Stimulated activated CD4-positive, alpha-beta T cell treated with anti-CD3 and anti-CD28 coated beads, Interleukin-12 subunit alpha, Interleukin-12 subunit beta, amount 100 ng/mL, for 24 hours (primary cell): ENCODE data around the gene FAM114A1.
A peak's percentile ranks its signal among the peaks of the same experiment; 100 is the strongest.

ENCODE experiments used
- DNase-seq, 2 experiments: peaks; one replicate each; pipeline ENCODE4 v3.0.0-alpha.2; 2020; ENCODE audit warnings: low read depth in 2 of 2

FAM114A1 gene

GRCh38 chr4:38867478-38868058, at the start of gene FAM114A1:
FAM114A1 (plus strand) TSS chr4:38867806; CDS start chr4:38878079, 10,273 bp downstream.
- DNase-seq, result peak in 1 of 2 experiments; percentile 17

GRCh38 chr4:38818441-38818976, 49.1 kb upstream of the FAM114A1 start:
- no peak for DNase-seq

GRCh38 chr4:38819569-38819968, 48.0 kb upstream of the FAM114A1 start:
- no peak for DNase-seq

GRCh38 chr4:38820329-38821061, 47.1 kb upstream of the FAM114A1 start:
- no peak for DNase-seq

- DNase-seq, result no peak
Measured at GRCh38 chr4:38821739-38822138, 45.9 kb upstream of the FAM114A1 start.

- no peak for DNase-seq
Measured at GRCh38 chr4:38822748-38823303, 44.8 kb upstream of the FAM114A1 start.

- no peak for DNase-seq
Measured at GRCh38 chr4:38823766-38824165, 43.8 kb upstream of the FAM114A1 start.

- DNase-seq, result no peak
Measured at GRCh38 chr4:38829237-38829636, 38.4 kb upstream of the FAM114A1 start.

- DNase-seq, result no peak
Measured at GRCh38 chr4:38831653-38832052, 36.0 kb upstream of the FAM114A1 start.

- no peak for DNase-seq
Measured at GRCh38 chr4:38832206-38832605, 35.4 kb upstream of the FAM114A1 start.

- DNase-seq, result no peak
Measured at GRCh38 chr4:38832624-38833528, 34.7 kb upstream of the FAM114A1 start.

- DNase-seq, result no peak
Measured at GRCh38 chr4:38834570-38834969, 33.0 kb upstream of the FAM114A1 start.

- no peak for DNase-seq
Measured at GRCh38 chr4:38837334-38837733, 30.3 kb upstream of the FAM114A1 start.

GRCh38 chr4:38837849-38838248, 29.8 kb upstream of the FAM114A1 start:
- DNase-seq, result no peak

- DNase-seq, result no peak
Measured at GRCh38 chr4:38842994-38843393, 24.6 kb upstream of the FAM114A1 start.

GRCh38 chr4:38846015-38846414, 21.6 kb upstream of the FAM114A1 start:
- no peak for DNase-seq

- DNase-seq, result no peak
Measured at GRCh38 chr4:38855466-38855865, 12.1 kb upstream of the FAM114A1 start.

- DNase-seq, result no peak
Measured at GRCh38 chr4:38856046-38856445, 11.6 kb upstream of the FAM114A1 start.

- peak in 1 of 2 experiments; percentile 53 for DNase-seq
Measured at GRCh38 chr4:38856524-38857337, 10.9 kb upstream of the FAM114A1 start, which contains the start of gene TLR6. TLR6 (minus strand) TSS chr4:38856817; CDS start chr4:38829473, 27,344 bp downstream.

GRCh38 chr4:38857354-38858096, 10.1 kb upstream of the FAM114A1 start:
- DNase-seq, result peak in 1 of 2 experiments; percentile 12
